Measurements from ENCODE around the gene FHOD1. TPM values are rescaled to one million over a fixed set of nuclear protein-coding genes. Genes with fewer than 3 reads are reported as not detected.

The FHOD1 gene
- total and polyA plus RNA-seq, 2 donors (not counting 1 experiment from before 2014, with no cell fraction given), result 46.3 to 46.9 TPM

GRCh38 chr16:67226804-67227566, 20.3 kb downstream of the FHOD1 start, which contains the start of gene TMEM208:
Gene TMEM208 (plus strand): TSS chr16:67227130. CDS start chr16:67227219, 89 bp downstream.
- under 1% methylated on average over 46 of the region's 46 CpGs for WGBS (ENCODE audit: insufficient coverage)
- H3K4me3 Mint-ChIP-seq, result peak within 1 kb of the TSS; percentile 100
- peak; percentile 99 for ATAC-seq (ENCODE audit: low read depth)

More at GRCh38 chr16:67226804-67227566, 20.3 kb downstream of the FHOD1 start, which contains the start of gene TMEM208:
- Mint-ChIP-seq H3K27me3 (no peaks in the 10 kb centered on the region), H3K27ac (peak within 1 kb of the TSS; percentile 100), H3K9me3 (ENCODE audit: insufficient read depth) (no peaks in the 10 kb centered on the region), H3K4me1 (peaks cover 29% of the 10 kb centered on the region)
- Histone ChIP-seq H3K27ac (ENCODE audit: low read length in 2 of 2) (peak within 1 kb of the TSS; percentile 52 to 82), H3K27me3 (replicated peaks in 1 of 4; ENCODE audit: control extremely low read depth in 1 of 4, control insufficient read depth in 3 of 4, insufficient read depth in 4 of 4, low read length in 3 of 4) (no peaks in the 10 kb centered on the region), H3K9ac (ENCODE audit: low read length) (peak within 1 kb of the TSS; percentile 83), H2AFZ (ENCODE audit: insufficient read depth, low read depth, low read length, poor library complexity, severe bottlenecking) (peak within 1 kb of the TSS; percentile 92), H3K36me3 (replicated peaks in 1 of 2; ENCODE audit: control extremely low read depth in 1 of 2, control insufficient read depth in 1 of 2, extremely low read depth in 1 of 2, insufficient read depth in 2 of 2, low read length in 1 of 2) (peaks cover 2 to 33% of the 10 kb centered on the region in 2 experiments), H3K4me1 (ENCODE audit: control insufficient read depth in 2 of 2, insufficient read depth in 2 of 2, low read length in 2 of 2) (peaks cover 15 to 22% of the 10 kb centered on the region in 2 donors), H3K4me3 (ENCODE audit: control extremely low read depth in 1 of 5, extremely low read depth in 1 of 5, insufficient read depth in 1 of 5, low read depth in 2 of 5, low read length in 4 of 5) (peak within 1 kb of the TSS; percentile 77 to 99 (median 86)), H3K4me2 (replicated peaks; ENCODE audit: low read depth, low read length, poor library complexity, severe bottlenecking) (peak within 1 kb of the TSS; percentile 86), H3K9me3 (ENCODE audit: control extremely low read depth in 1 of 3, control insufficient read depth in 2 of 3, insufficient read depth in 1 of 3, low read length in 2 of 3) (no peaks in the 10 kb centered on the region), H3K79me2 (ENCODE audit: control insufficient read depth, insufficient read depth, low read length) (peaks cover 17% of the 10 kb centered on the region), H4K20me1 (ENCODE audit: control insufficient read depth, insufficient read depth, low read length, poor library complexity, severe bottlenecking) (peaks cover 19% of the 10 kb centered on the region)
- peak; percentile 13 for TF ChIP-seq CTCF (IDR thresholded peaks at IDR 0.05)
- TF ChIP-seq EZH2 (IDR thresholded peaks at IDR 0.05; ENCODE audit: borderline replicate concordance, insufficient read depth, low read depth, low read length, poor library complexity, severe bottlenecking), result no peak
- ChIA-PET CTCF (interaction anchor here (0.6 to 4.2 kb wide), 13 partner anchors 18 to 354 kb away, joined by 3 to 33 read pairs (median 3); partner anchors contain the start of genes FHOD1, KCTD19, LRRC36 and SLC9A5), POLR2A (interaction anchor here (0.9 to 3.7 kb wide), 3 partner anchors 18 to 34 kb away, joined by 4 to 30 read pairs (median 27); partner anchors contain the start of genes E2F4, FHOD1 and SLC9A5)
- peak; percentile 99 for DNase-seq
- intact Hi-C loops (cut with micrococcal nuclease), result loop anchor here (1.0 to 2.0 kb wide), 5 partner anchors 20 to 620 kb away; partner anchors contain the start of genes CENPT, E2F4, FBXL8 and FHOD1

Measured in B cell (primary cell).